Kasumi-1 (cell line): ENCODE data around the gene PTPRU.

ENCODE experiments used
- DNase-seq, 2 experiments: peaks; one replicate each; lab custom pipeline; 2025; lab: John Stamatoyannopoulos, UW

The PTPRU gene

DNA sequence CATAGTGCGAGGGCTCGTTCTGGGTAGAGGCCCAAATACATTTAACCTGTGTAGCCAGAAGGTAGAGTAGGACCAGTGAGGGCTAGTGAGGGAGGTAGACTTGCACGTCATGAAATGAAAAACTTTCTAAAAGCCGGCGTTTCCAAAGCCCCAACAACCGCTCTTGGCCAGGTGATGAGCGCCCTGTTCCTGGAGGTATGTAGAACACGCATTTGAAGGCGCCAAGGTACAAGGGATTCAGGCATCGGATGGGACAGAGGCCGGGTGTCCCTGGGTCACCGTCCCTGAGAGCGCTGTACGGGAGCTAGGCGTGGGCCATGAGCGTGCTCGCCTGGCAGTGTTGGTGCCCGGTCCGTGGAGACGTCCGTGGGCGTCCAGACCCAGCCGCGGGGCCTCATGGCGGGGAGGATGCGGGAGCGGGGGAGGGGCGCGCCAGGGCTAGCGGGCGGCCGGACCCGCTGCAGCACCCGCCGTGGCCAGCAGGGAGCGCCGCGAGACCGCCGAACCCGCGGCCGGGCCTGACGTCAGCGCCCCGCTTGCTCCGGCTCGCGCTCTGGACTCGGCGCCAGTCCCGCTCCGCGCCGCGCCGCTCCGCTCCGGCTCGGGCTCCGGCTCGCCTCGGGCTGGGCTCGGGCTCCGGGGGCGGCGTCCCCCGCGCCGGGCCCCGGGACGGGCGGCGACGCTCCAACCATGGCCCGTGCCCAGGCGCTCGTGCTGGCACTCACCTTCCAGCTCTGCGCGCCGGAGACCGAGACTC, at the start of gene PTPRU:
Gene PTPRU, plus strand, starts transcription at position 568 of the 757 bp plus-strand sequence. Its CDS starts 123 bp downstream, at position 691.
- peak; percentile 37 to 59 for DNase-seq

DNA sequence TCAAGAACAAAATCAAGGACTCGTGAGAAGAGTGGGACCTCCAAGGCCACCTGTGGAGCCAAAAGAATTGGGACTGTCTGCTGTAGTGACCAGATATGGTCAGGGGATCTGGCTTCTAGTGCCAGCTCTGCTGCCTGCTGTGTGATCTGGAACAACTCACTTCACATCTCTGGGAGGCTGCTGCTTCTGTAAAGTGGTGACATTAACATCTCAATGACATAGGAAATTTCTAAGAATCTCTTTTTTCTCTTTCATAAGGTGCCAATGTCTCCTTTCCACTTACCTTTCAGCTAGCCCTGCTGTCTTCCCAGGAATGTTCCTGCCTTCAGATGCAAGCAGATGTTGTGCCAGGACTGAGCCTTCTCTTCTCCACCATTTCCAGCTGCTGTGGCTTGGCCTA, 49.6 kb upstream of the PTPRU start:
- DNase-seq: no peak

DNA sequence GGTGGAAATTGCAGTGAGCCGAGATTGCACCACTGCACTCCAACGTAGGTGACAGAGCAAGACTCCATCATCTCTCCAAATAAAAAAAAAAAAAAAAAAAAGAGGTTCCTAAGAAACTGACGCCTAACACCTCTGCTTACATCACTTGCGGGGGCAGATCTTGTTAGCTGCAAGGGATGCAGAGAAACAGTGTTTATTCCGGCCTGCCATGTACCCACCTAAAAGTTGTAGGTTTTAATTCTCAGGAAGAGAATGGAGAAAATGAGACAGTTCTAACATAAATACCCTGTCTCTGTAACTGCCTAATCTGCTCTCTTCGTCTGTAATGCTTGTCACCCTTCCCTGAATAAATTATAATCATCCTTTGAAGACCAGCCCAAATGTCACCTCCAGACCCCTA, 45.6 kb upstream of the PTPRU start:
- no peak for DNase-seq

GRCh38 chr1:29193879-29194455, 42.4 kb upstream of the PTPRU start:
- DNase-seq: no peak

GRCh38 chr1:29195881-29196291, 40.4 kb upstream of the PTPRU start:
- DNase-seq: no peak

DNA sequence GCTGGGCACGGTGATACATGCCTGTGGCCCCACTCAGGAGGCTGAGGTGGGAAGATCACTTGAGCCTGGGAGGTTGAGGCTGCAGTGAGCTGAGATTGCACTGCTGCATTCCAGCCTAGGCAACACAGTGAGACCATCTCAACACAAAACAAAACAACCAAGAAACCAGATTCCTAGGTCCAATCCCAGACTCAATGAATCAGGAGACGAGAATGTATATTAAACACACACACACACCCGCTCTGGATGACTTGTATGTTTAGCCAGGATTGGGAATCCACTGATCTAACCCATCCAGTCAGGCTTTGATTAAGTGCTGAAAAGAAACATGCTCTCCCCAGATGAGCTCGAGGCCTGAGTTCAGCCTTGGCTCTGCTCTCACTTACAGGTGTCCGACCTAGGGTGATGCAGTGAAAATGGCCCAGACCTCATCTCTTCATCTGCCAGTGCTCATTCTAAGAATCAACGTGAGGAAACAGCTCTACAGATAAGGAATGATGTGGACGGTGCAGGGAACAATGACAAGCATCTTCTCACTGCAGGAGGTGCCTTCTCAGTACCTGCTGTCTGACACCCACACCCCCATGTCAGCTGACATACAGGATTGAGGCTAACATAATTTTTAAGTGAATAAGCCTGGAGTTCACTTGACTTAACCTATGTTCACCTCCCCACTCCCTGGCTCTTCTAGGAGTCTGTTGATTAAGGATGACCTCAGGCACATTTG, 39.3 kb upstream of the PTPRU start:
- no peak for DNase-seq

GRCh38 chr1:29197590-29197924, 38.8 kb upstream of the PTPRU start:
- peak; percentile 48 to 69 for DNase-seq

DNA sequence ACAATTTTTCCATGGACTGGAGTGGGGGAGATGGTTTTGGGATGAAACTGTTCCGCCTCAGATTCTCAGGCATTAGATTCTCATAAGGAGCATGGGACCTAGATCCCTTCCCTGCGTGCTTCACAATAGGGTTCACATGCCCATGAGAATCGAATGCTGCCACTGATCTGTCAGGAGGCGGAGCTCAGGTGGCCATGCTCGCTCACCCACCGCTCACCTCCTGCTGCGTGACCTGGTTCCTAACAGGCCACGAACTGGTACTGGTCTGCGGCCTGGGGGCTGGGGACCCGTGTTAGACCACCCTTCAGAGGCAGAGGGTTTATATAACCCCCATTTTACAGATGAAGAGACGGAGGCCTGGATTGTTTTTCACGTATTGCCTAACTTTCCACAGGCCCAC, 38.3 kb upstream of the PTPRU start:
- DNase-seq: no peak

- DNase-seq: no peak
Observed at GRCh38 chr1:29200906-29201594, 35.3 kb upstream of the PTPRU start.

DNA sequence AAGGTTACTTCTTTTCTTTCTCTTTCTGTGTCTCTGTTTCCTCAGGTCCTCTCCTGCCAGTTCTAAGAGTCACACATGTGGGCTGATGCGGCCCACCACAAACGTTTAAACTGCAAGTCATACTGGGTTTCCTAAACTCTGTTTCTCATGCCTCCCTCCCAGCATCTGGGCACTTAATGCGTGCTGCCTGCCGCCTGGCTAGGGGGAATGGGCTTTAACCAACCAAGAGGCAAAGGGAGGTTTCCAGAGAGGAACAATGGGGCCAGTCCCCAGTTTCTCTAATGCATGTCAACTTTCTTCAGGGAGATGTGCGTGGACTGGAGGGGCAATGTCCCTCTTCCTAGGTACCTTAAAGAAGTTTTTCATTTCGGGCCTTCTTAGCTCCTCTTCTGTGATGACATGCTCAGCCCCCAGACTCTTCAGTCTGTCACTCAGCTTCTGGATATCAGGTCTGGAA, 34.7 kb upstream of the PTPRU start:
- DNase-seq: no peak

DNA sequence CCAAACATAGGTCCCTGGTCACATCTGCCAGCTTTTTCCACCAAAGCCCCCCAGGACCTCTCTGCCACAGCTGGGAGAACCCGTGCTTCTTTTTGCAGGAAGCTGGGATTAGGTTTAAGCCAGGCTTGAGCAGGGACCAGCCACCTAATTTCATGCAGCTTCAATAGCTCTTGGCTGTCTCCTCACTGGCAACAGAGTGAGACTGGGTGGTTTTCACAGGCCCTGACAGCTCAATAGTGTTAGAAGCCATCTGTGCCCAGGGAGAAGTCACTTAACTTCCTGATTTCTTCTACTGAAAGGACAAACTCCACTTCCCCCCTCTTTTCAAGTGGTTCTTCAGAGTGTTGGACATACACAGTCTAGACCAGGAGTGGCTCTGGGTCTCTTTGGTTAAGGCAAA, 34.3 kb upstream of the PTPRU start:
- peak; percentile 50 to 71 for DNase-seq

GRCh38 chr1:29202584-29203340, 33.6 kb upstream of the PTPRU start:
- DNase-seq: peak; percentile 78 to 90

- no peak for DNase-seq
Observed at GRCh38 chr1:29208442-29208841, 27.9 kb upstream of the PTPRU start.

GRCh38 chr1:29209173-29209572, 27.1 kb upstream of the PTPRU start:
- no peak for DNase-seq

- DNase-seq: no peak
Observed at GRCh38 chr1:29210278-29211085, 25.8 kb upstream of the PTPRU start.

DNA sequence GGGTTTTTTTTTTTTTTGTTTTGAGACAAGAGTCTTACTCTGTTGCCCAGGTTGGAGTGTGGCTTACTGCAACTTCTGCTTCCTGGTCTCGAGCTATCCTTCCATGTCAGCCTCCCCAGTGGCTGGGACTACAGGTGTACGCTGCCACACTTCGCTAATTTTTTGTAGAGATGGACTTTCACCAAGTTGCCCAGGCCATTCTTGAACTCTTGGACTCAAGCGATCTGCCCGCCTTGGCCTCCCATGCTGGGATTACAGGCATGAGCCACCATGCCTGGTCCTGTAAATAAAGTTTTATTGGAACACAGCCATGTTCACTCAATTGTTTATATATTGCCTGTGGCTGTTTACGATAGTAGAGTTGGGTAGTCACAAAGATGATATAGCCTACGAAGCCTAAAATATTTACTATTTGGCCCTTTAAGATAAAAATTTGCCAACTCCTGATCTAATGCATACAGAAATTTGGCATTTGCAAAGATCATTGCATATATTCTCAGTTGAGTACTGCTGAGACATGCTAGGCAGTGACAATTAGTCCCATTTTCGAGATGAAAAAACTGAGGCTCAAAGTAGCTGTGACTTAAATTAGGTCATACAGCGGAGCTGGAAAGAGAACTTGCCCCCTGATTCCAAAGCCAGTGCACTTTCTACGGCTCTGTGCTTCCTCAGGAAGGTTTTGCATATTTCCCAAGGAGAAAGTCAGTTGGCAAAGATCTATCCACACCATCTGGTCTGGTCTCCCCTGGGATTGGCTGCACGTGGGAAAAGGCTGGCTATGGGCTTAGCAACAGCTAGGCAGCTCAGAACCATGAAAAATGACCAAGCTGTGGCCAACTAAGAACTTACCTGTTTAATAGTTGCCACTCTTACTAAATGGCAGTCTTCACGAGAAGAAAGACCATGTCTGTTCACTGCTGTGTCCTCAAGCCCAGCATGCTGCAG, 25.0 kb upstream of the PTPRU start:
- no peak for DNase-seq

DNA sequence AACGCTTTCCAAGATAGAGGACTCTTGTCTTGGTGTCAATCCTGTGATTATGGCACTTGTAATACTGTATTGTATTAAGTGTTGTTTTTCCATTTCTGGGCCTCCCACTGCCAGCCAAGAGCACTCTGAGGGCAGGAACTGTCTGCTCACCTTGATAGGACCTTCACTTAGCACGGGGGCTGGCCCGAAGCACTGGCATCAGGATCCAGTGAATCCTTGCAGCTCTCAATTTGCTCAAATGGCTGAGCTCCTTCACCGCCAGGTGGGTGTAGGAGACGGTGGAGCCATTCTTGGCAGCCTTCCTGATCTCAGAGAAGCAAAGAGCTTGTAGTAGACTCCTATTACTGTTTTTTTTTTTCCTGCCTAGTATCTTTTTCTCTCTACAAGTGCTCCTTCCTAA, 23.3 kb upstream of the PTPRU start:
- DNase-seq: no peak

DNA sequence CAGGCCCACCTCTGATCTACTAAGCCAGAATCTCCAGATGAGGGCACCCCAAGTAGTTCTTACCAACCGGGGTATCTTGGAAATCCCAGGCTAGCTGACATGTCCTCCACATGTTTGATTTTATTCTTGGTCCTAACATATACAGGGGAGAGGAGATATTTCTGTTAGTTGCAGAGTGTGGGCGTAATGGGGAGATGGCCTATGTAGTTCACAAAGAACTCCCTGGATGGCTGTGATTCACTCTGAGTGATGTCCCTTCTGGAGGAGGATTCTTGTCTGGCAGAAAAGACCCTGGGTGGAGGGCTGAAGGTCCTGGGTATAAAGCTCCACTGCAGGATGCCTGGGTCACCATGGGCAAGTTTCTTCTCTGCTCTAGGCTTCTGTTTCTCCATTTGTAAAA, 18.7 kb upstream of the PTPRU start:
- DNase-seq: no peak

DNA sequence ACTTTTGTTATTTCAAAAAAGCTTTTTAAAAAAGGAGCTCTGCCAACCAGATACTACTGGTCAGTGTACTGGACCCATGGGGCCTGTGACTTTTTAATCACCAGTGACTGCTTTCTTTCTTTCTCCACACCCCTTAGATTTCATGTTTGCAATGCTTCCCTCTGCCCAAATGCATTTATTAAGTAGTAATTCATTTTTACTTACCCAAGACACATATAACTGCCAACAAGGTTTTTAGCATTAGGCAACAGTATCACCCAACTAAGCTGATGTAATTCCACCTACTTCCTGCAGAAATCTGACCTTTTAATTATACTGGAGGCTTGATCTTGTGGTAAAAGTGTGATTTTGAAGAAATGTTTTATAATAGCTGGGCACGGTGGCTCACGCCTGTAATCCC, 18.1 kb upstream of the PTPRU start:
- no peak for DNase-seq

DNA sequence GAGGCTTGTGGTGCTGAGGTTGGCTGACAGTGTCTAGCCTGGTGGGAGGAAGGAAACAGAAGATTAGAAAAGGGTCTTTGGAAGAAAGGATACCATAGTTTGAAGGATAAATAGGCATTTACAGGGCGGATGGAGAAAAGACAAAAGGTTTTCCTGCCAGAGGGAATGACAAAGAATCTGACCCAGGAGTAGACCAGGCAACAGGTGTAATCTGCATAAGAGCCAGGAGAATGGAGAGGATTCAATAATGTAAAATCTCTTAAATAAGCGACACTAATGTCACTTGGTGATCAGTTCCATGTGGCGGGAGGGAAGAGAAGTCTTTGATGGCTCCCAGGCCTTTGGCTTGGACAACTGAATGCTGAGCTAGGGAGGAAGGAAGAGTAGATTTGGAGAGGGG, 15.0 kb upstream of the PTPRU start:
- DNase-seq: no peak
